ENCODE measurements around the gene TTC7B. TPM values are rescaled to one million over a fixed set of nuclear protein-coding genes. Genes with fewer than 3 reads are reported as not detected.
A peak's percentile ranks its signal among the peaks of the same experiment; 100 is the strongest.

The TTC7B gene
- total and polyA plus RNA-seq, 9 of the 15 experiments (the other 6 are each of a cell fraction or from before 2014, with no cell fraction given): 2.2 to 77.2 (median 36.7) TPM

- peak overlapping the region; percentile 25; the same call in 1 of the 2 replicates for H3K4me2 ChIP-seq (ENCODE audit: insufficient read depth, low read length)
- H3K9me3 ChIP-seq (replicated peaks; ENCODE audit: control insufficient read depth, insufficient read depth, low read depth, low read length): no peaks in the 10 kb centered on the region
- in situ Hi-C loops (cut with MboI) (no loop called here), intact Hi-C loops (cut with micrococcal nuclease) (no loop called here)
- no peaks in the 10 kb centered on the region for H3K9me1 ChIP-seq (ENCODE audit: control insufficient read depth, insufficient read depth, low read length)
- peaks cover 7% of the 10 kb centered on the region; the same call in 2 of the 3 replicates for H3K36me3 ChIP-seq (ENCODE audit: control insufficient read depth, insufficient read depth, low read length)
- peak overlapping the region in 1 of 2 experiments; percentile 25; a peak in 1 of 4 replicates for H3K9ac ChIP-seq (ENCODE audit: insufficient read depth in 1 of 2, low read depth in 2 of 2, low read length in 2 of 2)
- H3K27me3 ChIP-seq (ENCODE audit: control insufficient read depth in 2 of 2, insufficient read depth in 2 of 2, low read length in 2 of 2): no peaks in the 10 kb centered on the region
- DNase-seq (ENCODE audit: extremely low read depth in 1 of 4, low spot score in 3 of 4) (peak in 1 of 4 experiments; percentile 27), FAIRE-seq (no peak), ATAC-seq (no peak)
- 38% methylated on average over 3 of the region's 3 CpGs for WGBS (ENCODE audit: insufficient coverage, low coverage, missing lambda C conversion rate)
- no peak overlapping the region for H3K4me3 ChIP-seq
- H4K20me1 ChIP-seq (replicated peaks; ENCODE audit: control insufficient read depth, insufficient read depth, low read length): no peaks in the 10 kb centered on the region; the same call in 1 of the 2 replicates
- no peak overlapping the region for H2AFZ ChIP-seq (ENCODE audit: low read depth, low read length)
- peak overlapping the region; percentile 66 for H3K27ac ChIP-seq (ENCODE audit: extremely low read depth, low read depth, low read length)
- H3K79me2 ChIP-seq (ENCODE audit: control insufficient read depth, insufficient read depth, low read length): peaks cover 73% of the 10 kb centered on the region
- ChIA-PET POLR2A (interaction anchor here (0.6 to 2.0 kb wide), 2 partner anchors 9 to 360 kb away, joined by 3 to 5 read pairs; no protein-coding TSS in a partner anchor), CTCF (ENCODE audit: low intra/inter-chr PET ratio) (interaction anchor here (0.7 kb wide), 1 partner anchor 491 kb away, joined by 5 read pairs; no protein-coding TSS in a partner anchor)
- TF ChIP-seq SRSF7 (optimal IDR thresholded peaks at IDR 0.05; ENCODE audit: low read depth, low read length) (no peak), ARID2 (IDR thresholded peaks at IDR 0.05) (no peak), ATF7 (IDR thresholded peaks at IDR 0.05) (no peak), PYGO2 (tag; IDR thresholded peaks at IDR 0.05) (no peak), GTF2F1 (IDR thresholded peaks at IDR 0.05; ENCODE audit: low read depth, low read length) (no peak), ESRRB (CRISPR knock-in tag; IDR thresholded peaks at IDR 0.05; ENCODE audit: borderline replicate concordance) (no peak), KLF6 (CRISPR knock-in tag; IDR thresholded peaks at IDR 0.05; ENCODE audit: borderline replicate concordance) (no peak), PHF8 (IDR thresholded peaks at IDR 0.05; ENCODE audit: borderline replicate concordance, low read length) (no peak), C11orf30 (IDR thresholded peaks at IDR 0.05; ENCODE audit: low read depth) (peak; percentile 18; the same call in 1 of the 2 replicates), NFE2 (IDR thresholded peaks at IDR 0.05; ENCODE audit: low read depth) (peak; percentile 65), NR1H2 (CRISPR knock-in tag; IDR thresholded peaks at IDR 0.05) (no peak), RAD51 (IDR thresholded peaks at IDR 0.05; ENCODE audit: borderline replicate concordance, low read depth) (no peak), CC2D1A (IDR thresholded peaks at IDR 0.05) (no peak)
- TF ChIP-seq, protein P1, sequence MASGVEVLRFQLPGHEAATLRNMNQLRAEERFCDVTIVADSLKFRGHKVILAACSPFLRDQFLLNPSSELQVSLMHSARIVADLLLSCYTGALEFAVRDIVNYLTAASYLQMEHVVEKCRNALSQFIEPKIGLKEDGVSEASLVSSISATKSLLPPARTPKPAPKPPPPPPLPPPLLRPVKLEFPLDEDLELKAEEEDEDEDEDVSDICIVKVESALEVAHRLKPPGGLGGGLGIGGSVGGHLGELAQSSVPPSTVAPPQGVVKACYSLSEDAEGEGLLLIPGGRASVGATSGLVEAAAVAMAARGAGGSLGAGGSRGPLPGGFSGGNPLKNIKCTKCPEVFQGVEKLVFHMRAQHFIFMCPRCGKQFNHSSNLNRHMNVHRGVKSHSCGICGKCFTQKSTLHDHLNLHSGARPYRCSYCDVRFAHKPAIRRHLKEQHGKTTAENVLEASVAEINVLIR (CRISPR knock-in tag; IDR thresholded peaks at IDR 0.05): no peak
- TF ChIP-seq, protein P2, sequence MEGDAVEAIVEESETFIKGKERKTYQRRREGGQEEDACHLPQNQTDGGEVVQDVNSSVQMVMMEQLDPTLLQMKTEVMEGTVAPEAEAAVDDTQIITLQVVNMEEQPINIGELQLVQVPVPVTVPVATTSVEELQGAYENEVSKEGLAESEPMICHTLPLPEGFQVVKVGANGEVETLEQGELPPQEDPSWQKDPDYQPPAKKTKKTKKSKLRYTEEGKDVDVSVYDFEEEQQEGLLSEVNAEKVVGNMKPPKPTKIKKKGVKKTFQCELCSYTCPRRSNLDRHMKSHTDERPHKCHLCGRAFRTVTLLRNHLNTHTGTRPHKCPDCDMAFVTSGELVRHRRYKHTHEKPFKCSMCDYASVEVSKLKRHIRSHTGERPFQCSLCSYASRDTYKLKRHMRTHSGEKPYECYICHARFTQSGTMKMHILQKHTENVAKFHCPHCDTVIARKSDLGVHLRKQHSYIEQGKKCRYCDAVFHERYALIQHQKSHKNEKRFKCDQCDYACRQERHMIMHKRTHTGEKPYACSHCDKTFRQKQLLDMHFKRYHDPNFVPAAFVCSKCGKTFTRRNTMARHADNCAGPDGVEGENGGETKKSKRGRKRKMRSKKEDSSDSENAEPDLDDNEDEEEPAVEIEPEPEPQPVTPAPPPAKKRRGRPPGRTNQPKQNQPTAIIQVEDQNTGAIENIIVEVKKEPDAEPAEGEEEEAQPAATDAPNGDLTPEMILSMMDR (IDR thresholded peaks at IDR 0.05 in 2 of 3, conservative IDR thresholded peaks at IDR 0.05 in 1 of 3; ENCODE audit: insufficient read depth in 2 of 3, low read depth in 1 of 3, low read length in 3 of 3): peak in 1 of 3 experiments; percentile 8; a peak in 1 of 6 replicates
- TF ChIP-seq, protein P3, sequence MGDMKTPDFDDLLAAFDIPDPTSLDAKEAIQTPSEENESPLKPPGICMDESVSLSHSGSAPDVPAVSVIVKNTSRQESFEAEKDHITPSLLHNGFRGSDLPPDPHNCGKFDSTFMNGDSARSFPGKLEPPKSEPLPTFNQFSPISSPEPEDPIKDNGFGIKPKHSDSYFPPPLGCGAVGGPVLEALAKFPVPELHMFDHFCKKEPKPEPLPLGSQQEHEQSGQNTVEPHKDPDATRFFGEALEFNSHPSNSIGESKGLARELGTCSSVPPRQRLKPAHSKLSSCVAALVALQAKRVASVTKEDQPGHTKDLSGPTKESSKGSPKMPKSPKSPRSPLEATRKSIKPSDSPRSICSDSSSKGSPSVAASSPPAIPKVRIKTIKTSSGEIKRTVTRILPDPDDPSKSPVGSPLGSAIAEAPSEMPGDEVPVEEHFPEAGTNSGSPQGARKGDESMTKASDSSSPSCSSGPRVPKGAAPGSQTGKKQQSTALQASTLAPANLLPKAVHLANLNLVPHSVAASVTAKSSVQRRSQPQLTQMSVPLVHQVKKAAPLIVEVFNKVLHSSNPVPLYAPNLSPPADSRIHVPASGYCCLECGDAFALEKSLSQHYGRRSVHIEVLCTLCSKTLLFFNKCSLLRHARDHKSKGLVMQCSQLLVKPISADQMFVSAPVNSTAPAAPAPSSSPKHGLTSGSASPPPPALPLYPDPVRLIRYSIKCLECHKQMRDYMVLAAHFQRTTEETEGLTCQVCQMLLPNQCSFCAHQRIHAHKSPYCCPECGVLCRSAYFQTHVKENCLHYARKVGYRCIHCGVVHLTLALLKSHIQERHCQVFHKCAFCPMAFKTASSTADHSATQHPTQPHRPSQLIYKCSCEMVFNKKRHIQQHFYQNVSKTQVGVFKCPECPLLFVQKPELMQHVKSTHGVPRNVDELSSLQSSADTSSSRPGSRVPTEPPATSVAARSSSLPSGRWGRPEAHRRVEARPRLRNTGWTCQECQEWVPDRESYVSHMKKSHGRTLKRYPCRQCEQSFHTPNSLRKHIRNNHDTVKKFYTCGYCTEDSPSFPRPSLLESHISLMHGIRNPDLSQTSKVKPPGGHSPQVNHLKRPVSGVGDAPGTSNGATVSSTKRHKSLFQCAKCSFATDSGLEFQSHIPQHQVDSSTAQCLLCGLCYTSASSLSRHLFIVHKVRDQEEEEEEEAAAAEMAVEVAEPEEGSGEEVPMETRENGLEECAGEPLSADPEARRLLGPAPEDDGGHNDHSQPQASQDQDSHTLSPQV (IDR thresholded peaks at IDR 0.05): 0 out of 2 replicates have a peak, but pooled peaks have one; percentile 51
- no TSS peak for BruUV-seq (replicated peaks)
- peaks cover 28 to 36% of the 10 kb centered on the region in 2 experiments for H3K4me1 ChIP-seq (replicated peaks in 1 of 2; ENCODE audit: control insufficient read depth in 2 of 2, insufficient read depth in 2 of 2, low read length in 2 of 2)
These were observed 18.8 kb downstream of the TTC7B start for GRCh38 chr14:90797451-90797850.

Measured in K562 (cell line).